PC-3 (cell line): ENCODE data around the gene CANT1.

Source experiments
- CTCF ChIP-seq: fragments of 300-600 bp; sonication (generic); conservative IDR thresholded peaks from 2 replicates; pipeline ENCODE4 v1.5.1; 2017; ENCODE audit warnings: antibody characterized with exemption, low read depth, mild to moderate bottlenecking, low read length
- EZH2phosphoT487 ChIP-seq: fragments of 300-600 bp; sonication (generic); IDR thresholded peaks from 2 replicates; pipeline ENCODE4 v1.6.1; 2018; ENCODE audit warnings: mild to moderate bottlenecking, antibody characterized with exemption, low read length, borderline replicate concordance

- TF ChIP-seq CTCF (no peak), EZH2phosphoT487 (no peak)
These were observed 17.5 kb downstream of the CANT1 start for GRCh38 chr17:78991906-78992532.
